Right lobe of liver (tissue), 6 donors: ENCODE results near the gene DPYD. TPM values are rescaled to one million over a fixed set of nuclear protein-coding genes. Genes with fewer than 3 reads are reported as not detected.

Source experiments
- ATAC-seq, 4 donors: fragments of 200-7000 bp; cut with Tn5 transposase; one replicate each; pipeline ENCODE4 v1.9.1; 2020; ENCODE audit warnings: mild to moderate bottlenecking in 4 of 4, moderate library complexity in 4 of 4
- DNase-seq, 3 donors: peaks; one replicate each; pipeline ENCODE4 v3.0.0-alpha.2; 2020
- H3K27ac ChIP-seq, 3 donors: fragments of 200-600 bp; one replicate each; pipeline ENCODE4 v1.8.0; 2022
- H3K27me3 ChIP-seq, 2 donors: fragments of 200-600 bp; one replicate each; pipeline ENCODE4 v1.8.0; 2022
- H3K36me3 ChIP-seq, 4 donors: fragments of 200-600 bp; sonication (generic) in 1 of 4; one replicate each; pipeline versions ENCODE4 v1.5.1 to v1.8.0; 2017 to 2022; ENCODE audit warnings: control low read depth in 1 of 4
- H3K4me1 ChIP-seq, 4 donors: fragments of 200-600 bp; sonication (generic) in 1 of 4; one replicate each; pipeline versions ENCODE4 v1.5.1 to v1.8.0; 2017 to 2022; ENCODE audit warnings: control low read depth in 1 of 4
- H3K4me3 ChIP-seq, 3 donors: fragments of 200-600 bp; one replicate each; pipeline ENCODE4 v1.8.0; 2022
- H3K9me3 ChIP-seq, 4 donors: fragments of 200-600 bp; sonication (generic) in 1 of 4; one replicate each; pipeline versions ENCODE4 v1.5.1 to v1.8.0; 2017 to 2022; ENCODE audit warnings: control low read depth in 1 of 4
- POLR2A ChIP-seq: fragments of 450-650 bp; IDR thresholded peaks from one replicate; pipeline ENCODE4 v1.6.1; 2017; ENCODE audit warnings: antibody characterized with exemption, mild to moderate bottlenecking
- WGBS: methylation state at CpG from one replicate; pipeline ENCODE4 v1.1.6; 2018; ENCODE audit warnings: low coverage, low lambda C conversion rate; ENCODE audit not compliant: insufficient coverage; ENCODE audit errors: missing lambda C conversion rate; 5-methylcytosine and 5-hydroxymethylcytosine counted together
- intact Hi-C, 2 donors: fragments of 100-400 bp; cut with DNase I; formaldehyde crosslinking; loops; one replicate each; pipeline versions ENCODE4 v1.11.2 to v1.14.1; 2022
- total RNA-seq, 6 experiments: library from RNA; depleted of rRNA in 2 of 6; stranded (reverse); fragments of >200 nt in 2 of 6; fragmentation: NEBNext Ultra II Directional in 3 of 6; extraction: Animal tissue kit (Norgen Biotek cat#: 25700) in 3 of 6; gene quantifications; one replicate each; pipeline versions ENCODE4 v1.1.0 to v1.2.4, GENCODE V29; 2016 to 2023
- TF ChIP-seq, protein P1 (sequence below), 4 donors: fragments of 200-600 bp in 3 of 4; fragments of 450-650 bp in 1 of 4; IDR thresholded peaks; one replicate each; pipeline versions ENCODE4 v1.5.1 to v1.8.0; 2016 to 2022; ENCODE audit warnings: antibody characterized with exemption in 4 of 4, mild to moderate bottlenecking in 2 of 4
- donor health status: DM: no; HTN: yes; CAD: no.
- donor health status: DM: no; HTN: no; CAD: no.
- donor health status: DM: no; HTN: no; CAD: no.
- donor health status: DM: no; HTN: yes; CAD: no.
- donor health status: DM: no; HTN: yes; CAD: no.

The DPYD gene
- total RNA-seq, 6 experiments from 2014 or later = 25.2 to 74.4 (median 40.0) TPM

DNA sequence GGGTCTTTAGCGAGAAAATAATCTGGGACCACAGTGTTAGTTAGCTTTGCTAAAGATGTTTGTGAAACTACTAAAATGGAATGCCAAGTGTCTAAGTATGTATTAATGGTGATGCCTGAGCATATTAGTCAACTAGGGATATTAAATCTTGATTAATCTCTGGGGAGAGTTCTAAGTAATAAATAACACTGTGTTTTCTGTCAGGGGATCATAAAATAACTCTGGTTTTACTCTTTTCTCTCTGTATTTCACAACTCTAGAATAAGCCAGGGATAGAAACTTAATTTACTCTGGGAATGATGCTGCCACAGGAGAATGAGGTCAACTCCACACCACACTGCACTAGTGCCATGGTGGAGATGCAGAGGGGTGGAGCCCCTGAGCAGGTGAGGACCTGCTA is 800.0 kb downstream of the DPYD start:
- intact Hi-C loops = no loop called here
- 90% methylated on average over 1 of the region's 1 CpG for whole genome bisulfite sequencing
- Histone ChIP-seq H3K27me3 (no peaks in the 10 kb centered on the region), H3K4me1 (no peaks in the 10 kb centered on the region), H3K36me3 (no peaks in the 10 kb centered on the region), H3K9me3 (no peaks in the 10 kb centered on the region), H3K27ac (no peak overlapping the region), H3K4me3 (no peak overlapping the region)
- ATAC-seq = no peak
- no peak for DNase-seq
- TF ChIP-seq, protein P1, sequence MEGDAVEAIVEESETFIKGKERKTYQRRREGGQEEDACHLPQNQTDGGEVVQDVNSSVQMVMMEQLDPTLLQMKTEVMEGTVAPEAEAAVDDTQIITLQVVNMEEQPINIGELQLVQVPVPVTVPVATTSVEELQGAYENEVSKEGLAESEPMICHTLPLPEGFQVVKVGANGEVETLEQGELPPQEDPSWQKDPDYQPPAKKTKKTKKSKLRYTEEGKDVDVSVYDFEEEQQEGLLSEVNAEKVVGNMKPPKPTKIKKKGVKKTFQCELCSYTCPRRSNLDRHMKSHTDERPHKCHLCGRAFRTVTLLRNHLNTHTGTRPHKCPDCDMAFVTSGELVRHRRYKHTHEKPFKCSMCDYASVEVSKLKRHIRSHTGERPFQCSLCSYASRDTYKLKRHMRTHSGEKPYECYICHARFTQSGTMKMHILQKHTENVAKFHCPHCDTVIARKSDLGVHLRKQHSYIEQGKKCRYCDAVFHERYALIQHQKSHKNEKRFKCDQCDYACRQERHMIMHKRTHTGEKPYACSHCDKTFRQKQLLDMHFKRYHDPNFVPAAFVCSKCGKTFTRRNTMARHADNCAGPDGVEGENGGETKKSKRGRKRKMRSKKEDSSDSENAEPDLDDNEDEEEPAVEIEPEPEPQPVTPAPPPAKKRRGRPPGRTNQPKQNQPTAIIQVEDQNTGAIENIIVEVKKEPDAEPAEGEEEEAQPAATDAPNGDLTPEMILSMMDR (IDR thresholded peaks at IDR 0.05) = no peak
- no peak for TF ChIP-seq POLR2A

DNA sequence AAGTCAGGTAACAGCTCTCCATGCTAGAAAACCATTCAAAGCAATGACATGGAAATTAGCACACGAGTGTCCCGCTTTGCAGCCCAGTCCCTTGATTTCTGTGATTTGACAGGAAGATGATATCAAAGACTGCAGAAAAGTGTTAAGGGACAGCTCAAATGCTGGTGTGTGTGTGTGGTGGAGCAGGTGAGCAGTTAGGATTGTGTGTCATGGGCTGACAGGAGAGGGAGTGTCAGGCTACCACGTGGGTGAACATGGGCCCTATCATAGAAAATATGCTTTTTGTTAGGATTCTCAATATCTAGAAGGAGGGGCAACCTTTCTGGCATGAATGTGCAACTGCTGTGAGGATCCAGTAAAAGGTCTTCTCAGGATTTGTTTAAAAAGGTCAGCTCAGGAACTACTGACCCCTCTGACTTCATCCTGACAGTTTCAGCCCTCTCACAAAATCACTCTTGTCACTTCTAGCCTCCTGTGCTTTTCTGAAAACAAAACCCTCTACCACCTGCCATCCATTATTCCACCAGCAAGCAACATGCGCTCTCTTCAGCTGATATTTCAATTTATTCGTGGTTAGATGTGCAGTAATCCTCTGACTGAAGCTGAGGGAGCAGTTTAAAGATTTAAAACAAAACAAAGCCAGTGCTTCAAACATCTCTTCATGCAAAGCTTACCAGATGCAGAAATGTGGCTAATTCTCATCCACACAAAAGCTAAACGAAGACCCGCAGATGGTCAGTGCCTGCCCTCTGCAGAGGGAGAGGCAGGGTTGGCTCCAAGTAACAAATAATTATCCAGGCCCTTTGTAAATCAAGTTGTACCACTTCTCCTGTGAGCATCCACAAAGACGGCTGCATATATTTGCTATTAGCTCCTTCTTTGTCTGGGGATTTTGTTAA is 801.3 kb downstream of the DPYD start:
- ATAC-seq (no peak), DNase-seq (no peak)
- H3K27ac ChIP-seq = no peak overlapping the region
- no peaks in the 10 kb centered on the region for H3K9me3 ChIP-seq
- no peaks in the 10 kb centered on the region for H3K36me3 ChIP-seq
- WGBS = 86% methylated on average over 8 of the region's 8 CpGs
- no peaks in the 10 kb centered on the region for H3K4me1 ChIP-seq
- TF ChIP-seq, protein P1 (IDR thresholded peaks at IDR 0.05) = no peak
- TF ChIP-seq POLR2A = no peak
- H3K27me3 ChIP-seq = no peaks in the 10 kb centered on the region
- H3K4me3 ChIP-seq = no peak overlapping the region
- intact Hi-C loops = no loop called here

GRCh38 chr1:97114842-97115241 is 806.0 kb downstream of the DPYD start:
- Histone ChIP-seq H3K36me3 (no peaks in the 10 kb centered on the region), H3K27ac (no peak overlapping the region), H3K27me3 (no peaks in the 10 kb centered on the region), H3K4me1 (no peaks in the 10 kb centered on the region), H3K9me3 (no peaks in the 10 kb centered on the region), H3K4me3 (no peak overlapping the region)
- DNase-seq = no peak
- intact Hi-C loops = no loop called here
- no peak for ATAC-seq
- TF ChIP-seq, protein P1 (IDR thresholded peaks at IDR 0.05) = no peak
- TF ChIP-seq POLR2A = no peak
- 93% methylated on average over 2 of the region's 2 CpGs for WGBS

DNA sequence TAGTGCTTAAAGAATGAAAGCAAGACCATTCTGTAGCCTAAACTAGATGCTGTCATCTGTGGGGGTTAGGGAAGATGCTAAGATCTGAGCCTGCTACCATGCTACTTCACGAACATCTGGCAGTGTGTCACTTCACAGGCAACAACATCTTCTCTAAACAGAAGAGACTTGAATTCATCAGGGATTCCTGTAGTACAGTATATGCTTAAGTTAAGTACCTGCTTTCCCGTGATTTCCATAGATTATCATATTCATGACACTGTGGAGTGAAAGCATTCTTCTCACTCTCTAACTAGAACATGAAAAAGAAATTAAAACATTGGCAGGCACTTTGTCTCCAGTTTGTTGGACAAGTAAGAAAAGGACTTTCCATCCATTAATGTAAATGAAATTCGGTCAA is 808.4 kb downstream of the DPYD start:
- WGBS = 92% methylated on average over 3 of the region's 3 CpGs
- H3K9me3 ChIP-seq = no peaks in the 10 kb centered on the region
- TF ChIP-seq, protein P1 (IDR thresholded peaks at IDR 0.05) = no peak
- no peak for TF ChIP-seq POLR2A
- no peaks in the 10 kb centered on the region for H3K4me1 ChIP-seq
- ATAC-seq (no peak), DNase-seq (no peak)
- no peak overlapping the region for H3K4me3 ChIP-seq
- intact Hi-C loops = no loop called here
- H3K27ac ChIP-seq = no peak overlapping the region
- H3K36me3 ChIP-seq = no peaks in the 10 kb centered on the region
- no peaks in the 10 kb centered on the region for H3K27me3 ChIP-seq
